T47D (cell line): ENCODE results near the gene SNAI3.

Experiments
- DNase-seq, 2 experiments: peaks; one replicate each; pipeline versions ENCODE4 v3.0.0 to v3.0.0-alpha.2; 2011 to 2012; ENCODE audit warnings: low read depth in 1 of 2, low spot score in 1 of 2
- JUND ChIP-seq: IDR thresholded peaks from 2 replicates; pipeline ENCODE4 v1.6.1; 2012; ENCODE audit warnings: low read depth
- in situ Hi-C: cut with HindIII; loops from 2 replicates; pipeline ENCODE4 v1.10.0; 2016; ENCODE audit warnings: low sequenced_read_pairs, low pct_unique_long_range_greater_than_20kb

SNAI3 gene

GRCh38 chr16:88651276-88651988 is 34.9 kb downstream of the SNAI3 start:
- in situ Hi-C loops, result no loop called here
- DNase-seq, result no peak

GRCh38 chr16:88650749-88651275 is 35.5 kb downstream of the SNAI3 start, which contains the start of gene CYBA:
CYBA (minus strand) TSS chr16:88651053; CDS start chr16:88651013, 40 bp downstream.
- in situ Hi-C loops, result no loop called here
- TF ChIP-seq JUND, result no peak
- no peak for DNase-seq

More at GRCh38 chr16:88651276-88651988, 34.9 kb downstream of the SNAI3 start:
- TF ChIP-seq JUND, result no peak

- in situ Hi-C loops, result no loop called here
- no peak for DNase-seq
- no peak for TF ChIP-seq JUND
Measured at GRCh38 chr16:88649924-88650748, 36.2 kb downstream of the SNAI3 start.

- in situ Hi-C loops, result no loop called here
- no peak for TF ChIP-seq JUND
- no peak for DNase-seq
Measured at GRCh38 chr16:88649195-88649923, 36.9 kb downstream of the SNAI3 start.

- in situ Hi-C loops, result no loop called here
Measured at GRCh38 chr16:88647178-88648070, 38.9 kb downstream of the SNAI3 start.

GRCh38 chr16:88646345-88647034 is 39.8 kb downstream of the SNAI3 start:
- DNase-seq, result no peak
- TF ChIP-seq JUND, result no peak
- in situ Hi-C loops, result no loop called here

More at GRCh38 chr16:88647178-88648070, 38.9 kb downstream of the SNAI3 start:
- TF ChIP-seq JUND, result no peak
- no peak for DNase-seq

GRCh38 chr16:88645941-88646340 is 40.4 kb downstream of the SNAI3 start:
- DNase-seq, result no peak
- in situ Hi-C loops, result no loop called here
- no peak for TF ChIP-seq JUND

- no peak for DNase-seq
- in situ Hi-C loops, result no loop called here
- no peak for TF ChIP-seq JUND
Measured at GRCh38 chr16:88645455-88645854, 40.9 kb downstream of the SNAI3 start.

GRCh38 chr16:88643644-88643932 is 42.7 kb downstream of the SNAI3 start:
- DNase-seq, result no peak
- TF ChIP-seq JUND, result no peak
- in situ Hi-C loops, result no loop called here

- in situ Hi-C loops, result no loop called here
- no peak for TF ChIP-seq JUND
- no peak for DNase-seq
Measured at GRCh38 chr16:88642881-88643643, 43.2 kb downstream of the SNAI3 start.
